HCT116 (cell line): Measurements from ENCODE around the gene TUBA4A. TPM values are rescaled to one million over a fixed set of nuclear protein-coding genes. Genes with fewer than 3 reads are reported as not detected.
"Not testable (repeated sequence)": the region's sequence is repeated elsewhere in the genome, so short reads cannot be mapped to it uniquely, and the experiment has no call there.

ENCODE experiments used
- ATAC-seq: fragments of 200-7000 bp; cut with Tn5 transposase; 2 replicates; pipeline ENCODE4 v1.9.1; 2020; ENCODE audit warnings: mild to moderate bottlenecking, moderate library complexity
- BruUV-seq: library from RNA; stranded (reverse); fragments of 400-500 nt; replicated peaks from 2 replicates; lab custom pipeline; 2021; lab: Mats Ljungman, UMichigan
- CTCF ChIA-PET: fragments of 300-600 bp; sonication (Branson Sonifier 250); formaldehyde crosslinking; loops from one replicate; lab custom pipeline; 2021; ENCODE audit warnings: antibody characterized with exemption; lab: Charles Lee
- POLR2A ChIA-PET: fragments of 300-600, 350-600 bp; sonication (Branson Sonifier 250); formaldehyde crosslinking; loops from one replicate; lab custom pipeline; 2021; ENCODE audit warnings: antibody characterized with exemption; lab: Charles Lee
- RAD21 ChIA-PET, 2 experiments: fragments of 300-600 bp; sonication (Branson Sonifier 250); formaldehyde crosslinking; loops; one replicate each; lab custom pipeline; 2023; ENCODE audit warnings: low total read pairs in 2 of 2; ENCODE audit not compliant: uncharacterized antibody in 2 of 2, unreplicated experiment in 2 of 2, low non-redundant PET in 1 of 2; lab: Charles Lee
- DNase-seq: peaks from one replicate; pipeline ENCODE4 v3.0.0-alpha.2; 2010; ENCODE audit warnings: low read depth, low spot score
- H2AFZ ChIP-seq: fragments of 200-600 bp; shearing (Covaris generic), sonication (generic); 2 replicates; pipeline ENCODE4 v1.6.1; 2017; ENCODE audit warnings: low read depth, mixed run types, mixed read lengths, antibody characterized with exemption, low read length; ENCODE audit not compliant: poor library complexity, severe bottlenecking
- H3K27ac ChIP-seq: 2 replicates; pipeline ENCODE4 v1.5.1; 2012; ENCODE audit warnings: low read depth, low read length
- H3K27me3 ChIP-seq: fragments of 200-600 bp; sonication (generic); 2 replicates; pipeline ENCODE4 v1.6.1; 2016; ENCODE audit warnings: mixed run types, low read length, mixed read lengths; ENCODE audit not compliant: insufficient read depth
- H3K36me3 ChIP-seq, 2 experiments: fragments of 200-500 bp in 1 of 2; fragments of 200-600 bp in 1 of 2; sonication (Bioruptor generic) in 1 of 2; sonication (generic) in 1 of 2; 2 replicates each; pipeline versions ENCODE4 v1.5.1 to v1.6.1; 2014 to 2016; ENCODE audit warnings: low read length in 2 of 2, inconsistent platforms in 1 of 2, mixed read lengths in 1 of 2, mixed run types in 1 of 2; ENCODE audit not compliant: insufficient read depth in 2 of 2, control insufficient read depth in 1 of 2
- H3K4me1 ChIP-seq, 2 experiments: fragments of 200-600 bp in 1 of 2; sonication (generic) in 1 of 2; 2 replicates each; pipeline versions ENCODE4 v1.5.1 to v1.6.1; 2012 to 2017; ENCODE audit warnings: low read length in 2 of 2, inconsistent platforms in 1 of 2, mild to moderate bottlenecking in 1 of 2, mixed read lengths in 1 of 2, mixed run types in 1 of 2, moderate library complexity in 1 of 2; ENCODE audit not compliant: insufficient read depth in 2 of 2, control insufficient read depth in 1 of 2
- H3K4me2 ChIP-seq: fragments of 200-600 bp; sonication (generic); 2 replicates; pipeline ENCODE4 v1.6.1; 2017; ENCODE audit warnings: mixed run types, low read length, mixed read lengths
- H3K4me3 ChIP-seq, 2 experiments: fragments of 200-600 bp in 1 of 2; sonication (generic) in 1 of 2; replicated peaks in 1 of 2; 2 replicates each; pipeline ENCODE4 v1.5.1; 2011 to 2016; ENCODE audit warnings: low read length in 2 of 2, control low read depth in 1 of 2, low read depth in 1 of 2, mild to moderate bottlenecking in 1 of 2, mixed read lengths in 1 of 2, mixed run types in 1 of 2
- H3K79me2 ChIP-seq: fragments of 200-600 bp; sonication (generic); 2 replicates; pipeline ENCODE4 v1.6.1; 2017; ENCODE audit warnings: mild to moderate bottlenecking, mixed run types, low read length, moderate library complexity, mixed read lengths; ENCODE audit not compliant: insufficient read depth
- H3K9ac ChIP-seq: fragments of 200-600 bp; sonication (generic); 2 replicates; pipeline ENCODE4 v1.6.1; 2016; ENCODE audit warnings: low read length, mixed read lengths
- H3K9me2 ChIP-seq: fragments of 200-600 bp; sonication (generic), shearing (Covaris generic); 2 replicates; pipeline ENCODE4 v1.6.1; 2017; ENCODE audit warnings: mixed run types, mild to moderate bottlenecking, moderate library complexity; ENCODE audit not compliant: insufficient read depth
- H3K9me3 ChIP-seq, 2 experiments: fragments of 200-500 bp in 1 of 2; fragments of 200-600 bp in 1 of 2; sonication (Bioruptor generic) in 1 of 2; sonication (generic) in 1 of 2; 2 replicates each; pipeline ENCODE4 v1.6.1; 2014 to 2017; ENCODE audit warnings: low read length in 2 of 2, mixed read lengths in 2 of 2, inconsistent platforms in 1 of 2, low read depth in 1 of 2, mild to moderate bottlenecking in 1 of 2, mixed run types in 1 of 2, moderate library complexity in 1 of 2; ENCODE audit not compliant: control insufficient read depth in 1 of 2, insufficient read depth in 1 of 2
- H4K20me1 ChIP-seq: fragments of 200-600 bp; sonication (generic), shearing (Covaris generic); 2 replicates; pipeline ENCODE4 v1.6.1; 2017; ENCODE audit warnings: mixed run types, mild to moderate bottlenecking, moderate library complexity; ENCODE audit not compliant: insufficient read depth
- intact Hi-C: fragments of 100-400 bp; cut with micrococcal nuclease; formaldehyde crosslinking; loops from 2 replicates; pipeline ENCODE4 v1.10.0; 2022
- microRNA counts: library from miRNA; unstranded; fragments of <30 nt; microRNA quantifications from one replicate; lab custom pipeline; 2015
- microRNA-seq: library from miRNA; unstranded; fragments of <30 nt; microRNA quantifications from one replicate; pipeline ENCODE4, GENCODE V29; 2016; ENCODE audit warnings: borderline number of aligned reads
- total RNA-seq: library from RNA; stranded (reverse); gene quantifications from one replicate; pipeline ENCODE4 v1.2.1, GENCODE V29; 2021; ENCODE audit not compliant: unreplicated experiment

TUBA4A gene
- total RNA-seq, 1 experiment from 2014 or later = 32.7 TPM

DNA sequence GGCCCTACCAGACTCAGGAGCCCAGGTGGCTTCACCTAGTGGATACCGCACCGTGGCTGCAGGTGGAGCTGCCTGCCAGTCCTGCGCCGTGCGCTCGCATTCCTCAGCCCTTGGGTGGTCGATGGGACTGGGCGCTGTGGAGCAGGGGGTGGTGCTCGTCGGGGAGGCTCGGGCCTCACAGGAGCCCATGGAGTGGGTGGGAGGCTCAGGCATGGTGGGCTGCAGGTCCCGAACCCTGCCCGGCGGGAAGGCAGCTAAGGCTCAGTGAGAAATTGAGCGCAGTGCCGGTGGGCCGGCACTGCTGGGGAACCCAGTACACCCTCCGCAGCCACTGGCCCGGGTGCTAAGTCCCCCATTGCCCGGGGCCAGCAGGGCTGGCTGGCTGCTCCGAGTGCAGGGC, 52.4 kb downstream of the TUBA4A start:
- H3K4me3 ChIP-seq, H3K79me2 ChIP-seq, H3K27me3 ChIP-seq, RAD21 ChIA-PET, POLR2A ChIA-PET, H3K4me2 ChIP-seq, BruUV-seq, intact Hi-C loops, H3K9me3 ChIP-seq, H3K36me3 ChIP-seq, H3K9me2 ChIP-seq, ATAC-seq, H3K9ac ChIP-seq, H2AFZ ChIP-seq, H4K20me1 ChIP-seq, H3K4me1 ChIP-seq, H3K27ac ChIP-seq, DNase-seq, CTCF ChIA-PET: not testable (repeated sequence)

GRCh38 chr2:219200502-219201326, 53.0 kb downstream of the TUBA4A start:
- intact Hi-C loops, H3K4me3 ChIP-seq, H3K9me2 ChIP-seq, H3K27ac ChIP-seq, H3K9me3 ChIP-seq, H3K9ac ChIP-seq, ATAC-seq, DNase-seq, H3K4me1 ChIP-seq, H3K36me3 ChIP-seq, H3K4me2 ChIP-seq, H3K79me2 ChIP-seq, H4K20me1 ChIP-seq, H2AFZ ChIP-seq, BruUV-seq, H3K27me3 ChIP-seq, RAD21 ChIA-PET, CTCF ChIA-PET: not testable (repeated sequence)
- POLR2A ChIA-PET = interaction anchor here (0.9 kb wide), 1 partner anchor 24 kb away, joined by 5 read pairs; the partner anchor contains the start of gene CNPPD1

MicroRNAs encoded within 50 kb of the gene (microRNA counts, 767-probe panel; counts per million panel counts)
- not detected for microRNA hsa-miR-153 (lab: Ali Mortazavi, UCI)

Small RNA genes within 50 kb of the gene (microRNA-seq; reads per million reads assigned to microRNA genes)
- not detected for gene MIR153-1

Other genes with a start within 250 kb of the TUBA4A start
- 0.52 TPM for gene CFAP65, start 212.4 kb downstream of the TUBA4A start, total RNA-seq
- gene IHH, start 193.0 kb downstream of the TUBA4A start, total RNA-seq = 0.17 TPM
- gene NHEJ1, start 93.1 kb downstream of the TUBA4A start, total RNA-seq = 16.4 TPM
- gene SLC23A3, start 83.9 kb downstream of the TUBA4A start, total RNA-seq = 4.8 TPM
- gene CNPPD1, start 77.0 kb downstream of the TUBA4A start, total RNA-seq = 41.9 TPM
- 63.7 TPM for gene RETREG2, start 75.6 kb downstream of the TUBA4A start, total RNA-seq
- gene ZFAND2B, start 47.1 kb downstream of the TUBA4A start, total RNA-seq = 31.4 TPM
- gene ABCB6, start 35.0 kb downstream of the TUBA4A start, total RNA-seq = 24.5 TPM
- 51.8 TPM for gene ATG9A, start 24.3 kb downstream of the TUBA4A start, total RNA-seq
- 64.7 TPM for gene ANKZF1, start 24.1 kb downstream of the TUBA4A start, total RNA-seq
- gene GLB1L, start 8.5 kb downstream of the TUBA4A start, total RNA-seq = 6.6 TPM
- gene STK16, start 8.4 kb downstream of the TUBA4A start, total RNA-seq = 31.4 TPM
- gene TUBA4B, start 675 bp downstream of the TUBA4A start, total RNA-seq = not detected
- 36.2 TPM for gene DNAJB2, start 25.4 kb upstream of the TUBA4A start, total RNA-seq
- not detected for gene PTPRN, start 55.5 kb upstream of the TUBA4A start, total RNA-seq
- not detected for gene RESP18, start 78.8 kb upstream of the TUBA4A start, total RNA-seq
- gene DNPEP, start 134.0 kb upstream of the TUBA4A start, total RNA-seq = 80.1 TPM
- 4.2 TPM for gene DES, start 164.5 kb upstream of the TUBA4A start, total RNA-seq
- 56.6 TPM for gene SPEG, start 180.9 kb upstream of the TUBA4A start, total RNA-seq
- gene GMPPA, start 245.0 kb upstream of the TUBA4A start, total RNA-seq = 71.8 TPM